ENCODE data around the gene SESN1.
A peak's percentile ranks its signal among the peaks of the same experiment; 100 is the strongest.

SESN1 gene

DNA sequence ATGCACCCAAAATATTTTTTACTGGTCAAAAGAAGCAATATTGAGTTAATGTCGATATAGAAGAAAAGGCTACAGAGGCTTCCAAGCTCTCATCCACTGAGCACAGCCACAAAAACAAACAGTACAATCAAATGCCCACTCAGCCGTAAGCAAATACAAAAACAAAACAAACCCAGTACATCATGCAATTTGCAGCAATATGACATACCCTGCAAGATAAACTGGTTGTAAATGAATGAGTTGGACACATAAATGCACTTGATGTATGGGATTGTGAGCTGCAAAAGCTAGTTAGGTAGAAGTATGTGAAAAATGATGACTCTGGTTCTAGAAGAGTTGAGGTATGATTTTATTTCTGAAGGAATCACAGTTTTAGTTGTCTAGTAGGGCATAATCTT is 83.9 kb downstream of the SESN1 start:
- peak overlapping the region; percentile 75; the same call in 1 of the 2 replicates for H3K27ac ChIP-seq (ENCODE audit: low read length)

DNA sequence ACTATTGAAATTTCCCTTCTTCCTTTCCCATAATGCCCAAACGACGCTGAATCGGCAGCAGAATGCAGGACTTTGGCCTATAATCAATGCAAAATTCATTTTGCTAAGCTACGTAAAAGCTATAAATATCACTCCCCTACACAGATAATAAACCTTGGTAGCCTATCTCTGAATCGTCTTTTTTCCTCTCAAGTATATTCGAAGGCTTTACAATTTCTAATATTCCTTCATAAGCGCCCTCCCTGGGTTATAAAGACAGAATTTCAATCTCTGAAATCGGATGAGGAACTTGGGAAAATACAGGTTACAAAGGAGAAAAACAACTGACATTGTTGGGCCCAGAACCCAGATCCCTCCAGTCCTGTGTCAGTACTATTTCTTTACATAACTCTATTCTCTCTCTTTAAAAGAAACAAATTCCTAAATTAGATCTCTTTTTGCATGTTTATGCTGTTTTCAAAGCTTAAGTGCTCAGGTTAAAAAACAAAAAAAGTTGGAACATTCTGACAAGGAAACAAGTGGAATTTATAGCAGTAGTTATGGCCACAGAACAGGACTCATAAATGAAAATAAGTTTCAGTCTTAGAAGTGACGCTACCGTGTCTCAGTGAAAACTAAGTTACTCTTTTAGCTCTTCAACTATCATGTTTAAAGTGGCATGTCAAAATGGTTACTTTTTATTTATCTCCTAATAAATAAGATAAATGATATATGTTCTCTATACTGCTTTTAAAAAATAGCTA is 84.5 kb downstream of the SESN1 start:
- Histone ChIP-seq H3K36me3 (replicated peaks; ENCODE audit: insufficient read depth, low read length) (no peaks in the 10 kb centered on the region), H2AFZ (ENCODE audit: low read length) (peak overlapping the region; percentile 13; the same call in 1 of the 2 replicates), H3K4me2 (ENCODE audit: low read depth, low read length) (peak overlapping the region; percentile 93), H3K9me3 (replicated peaks; ENCODE audit: insufficient read depth, low read length) (no peaks in the 10 kb centered on the region), H3K27me3 (replicated peaks; ENCODE audit: insufficient read depth, low read length) (no peaks in the 10 kb centered on the region), H3K27ac (ENCODE audit: low read length) (peak overlapping the region; percentile 75), H3F3A (ENCODE audit: insufficient read depth, low read length) (peaks cover 13% of the 10 kb centered on the region; the same call in 1 of the 2 replicates), H3K4me3 (ENCODE audit: low read length) (peak overlapping the region; percentile 67), H3K4me1 (ENCODE audit: low read length) (peaks cover 18% of the 10 kb centered on the region), H3K9ac (ENCODE audit: low read length) (peak overlapping the region; percentile 73), H4K20me1 (ENCODE audit: insufficient read depth, low read length) (no peaks in the 10 kb centered on the region; the same call in 1 of the 2 replicates), H3K79me2 (ENCODE audit: low read length) (peaks cover 78% of the 10 kb centered on the region), H3K9me2 (replicated peaks; ENCODE audit: insufficient read depth, low read length) (no peaks in the 10 kb centered on the region)
- no peak for TF ChIP-seq EZH2 (optimal IDR thresholded peaks at IDR 0.05; ENCODE audit: low read depth, low read length)
- TF ChIP-seq, protein P1, sequence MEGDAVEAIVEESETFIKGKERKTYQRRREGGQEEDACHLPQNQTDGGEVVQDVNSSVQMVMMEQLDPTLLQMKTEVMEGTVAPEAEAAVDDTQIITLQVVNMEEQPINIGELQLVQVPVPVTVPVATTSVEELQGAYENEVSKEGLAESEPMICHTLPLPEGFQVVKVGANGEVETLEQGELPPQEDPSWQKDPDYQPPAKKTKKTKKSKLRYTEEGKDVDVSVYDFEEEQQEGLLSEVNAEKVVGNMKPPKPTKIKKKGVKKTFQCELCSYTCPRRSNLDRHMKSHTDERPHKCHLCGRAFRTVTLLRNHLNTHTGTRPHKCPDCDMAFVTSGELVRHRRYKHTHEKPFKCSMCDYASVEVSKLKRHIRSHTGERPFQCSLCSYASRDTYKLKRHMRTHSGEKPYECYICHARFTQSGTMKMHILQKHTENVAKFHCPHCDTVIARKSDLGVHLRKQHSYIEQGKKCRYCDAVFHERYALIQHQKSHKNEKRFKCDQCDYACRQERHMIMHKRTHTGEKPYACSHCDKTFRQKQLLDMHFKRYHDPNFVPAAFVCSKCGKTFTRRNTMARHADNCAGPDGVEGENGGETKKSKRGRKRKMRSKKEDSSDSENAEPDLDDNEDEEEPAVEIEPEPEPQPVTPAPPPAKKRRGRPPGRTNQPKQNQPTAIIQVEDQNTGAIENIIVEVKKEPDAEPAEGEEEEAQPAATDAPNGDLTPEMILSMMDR (IDR thresholded peaks at IDR 0.05; ENCODE audit: low read length), result no peak
- TF ChIP-seq EZH2phosphoT487 (IDR thresholded peaks at IDR 0.05; ENCODE audit: low read length), result no peak
- DNase-seq, result peak; percentile 9

More for the DNA sequence above, 83.9 kb downstream of the SESN1 start:
- Histone ChIP-seq H3K27me3 (replicated peaks; ENCODE audit: insufficient read depth, low read length) (no peaks in the 10 kb centered on the region), H3K9me3 (replicated peaks; ENCODE audit: insufficient read depth, low read length) (no peaks in the 10 kb centered on the region), H3K9me2 (replicated peaks; ENCODE audit: insufficient read depth, low read length) (no peaks in the 10 kb centered on the region), H3K79me2 (ENCODE audit: low read length) (peaks cover 76% of the 10 kb centered on the region), H3K4me1 (ENCODE audit: low read length) (peaks cover 18% of the 10 kb centered on the region), H3K4me2 (ENCODE audit: low read depth, low read length) (peak overlapping the region; percentile 93), H2AFZ (ENCODE audit: low read length) (no peak overlapping the region), H3K36me3 (replicated peaks; ENCODE audit: insufficient read depth, low read length) (no peaks in the 10 kb centered on the region), H4K20me1 (ENCODE audit: insufficient read depth, low read length) (no peaks in the 10 kb centered on the region; the same call in 1 of the 2 replicates), H3K4me3 (ENCODE audit: low read length) (peak overlapping the region; percentile 67), H3F3A (ENCODE audit: insufficient read depth, low read length) (peaks cover 13% of the 10 kb centered on the region; the same call in 1 of the 2 replicates), H3K9ac (ENCODE audit: low read length) (peak overlapping the region; percentile 73; the same call in 1 of the 2 replicates)
- DNase-seq, result no peak
- TF ChIP-seq, protein P1 (IDR thresholded peaks at IDR 0.05; ENCODE audit: low read length), result no peak
- TF ChIP-seq EZH2phosphoT487 (IDR thresholded peaks at IDR 0.05; ENCODE audit: low read length) (no peak), EZH2 (optimal IDR thresholded peaks at IDR 0.05; ENCODE audit: low read depth, low read length) (no peak)

DNA sequence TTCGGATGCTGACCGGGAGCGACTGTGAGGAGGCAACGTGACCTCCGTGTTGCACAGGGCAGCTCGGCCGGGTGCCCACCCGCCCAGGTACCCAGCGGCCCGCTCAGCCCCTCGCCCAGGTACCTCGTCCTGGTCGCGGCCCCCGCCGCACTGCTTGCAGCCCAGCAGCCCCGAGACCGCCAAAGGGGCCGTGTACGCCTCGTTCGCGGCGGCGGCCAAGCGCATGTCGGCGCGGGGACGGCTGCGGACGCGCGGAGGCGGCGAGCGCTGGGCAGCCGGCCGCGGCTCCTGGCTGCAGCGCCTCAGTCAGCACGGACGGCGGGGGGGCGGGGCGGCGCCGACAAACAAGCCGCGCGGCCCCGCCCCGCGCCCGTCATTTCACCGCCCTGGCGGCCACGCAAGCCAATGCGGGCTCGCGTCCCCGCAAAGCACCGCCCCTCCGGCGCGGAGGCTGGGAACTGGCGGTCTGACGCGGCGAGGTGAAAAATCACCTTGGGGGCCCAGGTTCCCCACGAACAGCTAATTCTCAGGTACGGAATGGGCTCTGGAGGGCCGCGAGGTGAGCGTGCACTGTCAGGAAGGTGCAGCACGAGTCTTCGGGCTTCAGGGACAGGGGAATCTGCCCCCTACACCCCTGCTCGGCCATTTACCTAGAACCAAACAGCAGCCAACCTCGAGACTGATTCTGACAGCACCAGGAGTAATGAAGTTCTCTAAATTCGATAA is 85.2 kb downstream of the SESN1 start:
- Histone ChIP-seq H3K27me3 (replicated peaks; ENCODE audit: insufficient read depth, low read length) (no peaks in the 10 kb centered on the region), H3K9ac (ENCODE audit: low read length) (peak overlapping the region; percentile 80), H4K20me1 (ENCODE audit: insufficient read depth, low read length) (no peaks in the 10 kb centered on the region; the same call in 1 of the 2 replicates), H3K79me2 (ENCODE audit: low read length) (peaks cover 84% of the 10 kb centered on the region), H3K4me1 (ENCODE audit: low read length) (peaks cover 18% of the 10 kb centered on the region), H3F3A (ENCODE audit: insufficient read depth, low read length) (peaks cover 13% of the 10 kb centered on the region; the same call in 1 of the 2 replicates), H3K36me3 (replicated peaks; ENCODE audit: insufficient read depth, low read length) (no peaks in the 10 kb centered on the region), H3K4me3 (ENCODE audit: low read length) (peak overlapping the region; percentile 76), H3K9me3 (replicated peaks; ENCODE audit: insufficient read depth, low read length) (no peaks in the 10 kb centered on the region), H3K27ac (ENCODE audit: low read length) (peak overlapping the region; percentile 75), H3K9me2 (replicated peaks; ENCODE audit: insufficient read depth, low read length) (no peaks in the 10 kb centered on the region), H2AFZ (ENCODE audit: low read length) (peak overlapping the region; percentile 14), H3K4me2 (ENCODE audit: low read depth, low read length) (peak overlapping the region; percentile 93)
- TF ChIP-seq EZH2 (optimal IDR thresholded peaks at IDR 0.05; ENCODE audit: low read depth, low read length), result no peak
- TF ChIP-seq, protein P1 (IDR thresholded peaks at IDR 0.05; ENCODE audit: low read length), result no peak
- TF ChIP-seq EZH2phosphoT487 (IDR thresholded peaks at IDR 0.05; ENCODE audit: low read length), result no peak
- peak; percentile 90 for DNase-seq
